Spleen (tissue), 11 donors: ENCODE data around the gene CCDC120. TPM values are rescaled to one million over a fixed set of nuclear protein-coding genes. Genes with fewer than 3 reads are reported as not detected.

Experiments
- DNase-seq: peaks from one replicate; pipeline ENCODE4 v3.0.0-alpha.2; 2020
- H3K27ac ChIP-seq, 8 donors: fragments of 200-600 bp; sonication (generic) in 7 of 8; 1 replicate in 4 of 8; 2 replicates in 4 of 8; pipeline versions ENCODE4 v1.5.0 to v1.8.0; 2016 to 2021; ENCODE audit warnings: inconsistent platforms in 4 of 8, mild to moderate bottlenecking in 4 of 8, moderate library complexity in 1 of 8
- H3K27me3 ChIP-seq, 7 donors: fragments of 200-600 bp; sonication (generic) in 6 of 7; replicated peaks in 1 of 7; 1 replicate in 4 of 7; 2 replicates in 3 of 7; pipeline versions ENCODE4 v1.5.0 to v1.8.0; 2016 to 2021; ENCODE audit warnings: inconsistent platforms in 3 of 7, mild to moderate bottlenecking in 1 of 7
- H3K36me3 ChIP-seq, 6 donors: fragments of 200-600 bp; sonication (generic) in 5 of 6; 1 replicate in 4 of 6; 2 replicates in 2 of 6; pipeline versions ENCODE4 v1.5.0 to v1.8.0; 2016 to 2021; ENCODE audit warnings: inconsistent platforms in 2 of 6
- H3K4me1 ChIP-seq, 6 donors: fragments of 200-600 bp; sonication (generic) in 5 of 6; 1 replicate in 3 of 6; 2 replicates in 3 of 6; pipeline versions ENCODE4 v1.5.0 to v1.8.0; 2016 to 2021; ENCODE audit warnings: inconsistent platforms in 3 of 6
- H3K4me3 ChIP-seq, 8 donors: fragments of 200-600 bp; sonication (generic) in 7 of 8; 1 replicate in 4 of 8; 2 replicates in 4 of 8; pipeline versions ENCODE4 v1.5.0 to v1.8.0; 2016 to 2021; ENCODE audit warnings: inconsistent platforms in 4 of 8, mild to moderate bottlenecking in 4 of 8, moderate library complexity in 2 of 8
- H3K9me3 ChIP-seq, 8 donors: fragments of 200-600 bp; sonication (generic) in 7 of 8; 1 replicate in 4 of 8; 2 replicates in 4 of 8; pipeline versions ENCODE4 v1.5.0 to v1.8.0; 2016 to 2021; ENCODE audit warnings: inconsistent platforms in 4 of 8
- POLR2A ChIP-seq, 3 donors: fragments of 450-650 bp; IDR thresholded peaks; one replicate each; pipeline ENCODE4 v1.5.1; 2017; ENCODE audit warnings: antibody characterized with exemption in 3 of 3, mild to moderate bottlenecking in 1 of 3
- POLR2AphosphoS5 ChIP-seq, 3 donors: sonication (generic); formaldehyde crosslinking; IDR thresholded peaks; one replicate each; pipeline ENCODE4 v1.5.1; 2017; ENCODE audit warnings: antibody characterized with exemption in 3 of 3
- WGBS, 5 donors: extraction: QIAGEN DNeasy Blood & Tissue Kit in 3 of 5; methylation state at CpG; one replicate each; pipeline versions ENCODE4 v1.1.5 to v1.1.7; 2013 to 2018; 5-methylcytosine and 5-hydroxymethylcytosine counted together
- intact Hi-C: fragments of 100-400 bp; cut with DNase I; formaldehyde crosslinking; loops from one replicate; pipeline ENCODE4 v1.15.0; 2023; ENCODE audit warnings: low total_unique reads
- polyA plus RNA-seq, 3 donors: library from polyadenylated mRNA; stranded (reverse); fragments of 200-250 nt; gene quantifications; one replicate each; pipeline ENCODE4 v1.2.1, GENCODE V29; 2013
- total RNA-seq, 7 donors: library from RNA; depleted of rRNA in 3 of 7; stranded (reverse); fragments of >200 nt in 3 of 7; fragmentation: NEBNext Ultra II Directional in 4 of 7; extraction: Animal tissue kit (Norgen Biotek cat#: 25700) in 4 of 7; gene quantifications; one replicate each; pipeline versions ENCODE4 v1.1.0 to v1.2.1, GENCODE V29; 2016 to 2021
- TF ChIP-seq, protein P1 (sequence below), 11 experiments: fragments of 200-600 bp in 7 of 11; fragments of 450-650 bp in 4 of 11; sonication (generic) in 4 of 11; IDR thresholded peaks in 8 of 11; conservative IDR thresholded peaks in 3 of 11; 1 replicate in 7 of 11; 2 replicates in 4 of 11; pipeline versions ENCODE4 v1.4.0 to v1.8.0; 2016 to 2021; ENCODE audit warnings: antibody characterized with exemption in 11 of 11, inconsistent platforms in 4 of 11, mild to moderate bottlenecking in 1 of 11
- donor health status: healthy with polysubstance abuse.
- donor health status: DM: no; HTN: no; CAD: no; lungs with moderate emphysema.
- donor health status: DM: no; HTN: no; CAD: no.
- donor health status: Bipolar disorder and iron deficiency.
- donor health status: healthy.
- donor health status: DM: no; HTN: no; CAD: no.
- donor health status: DM: yes; HTN: yes; CAD: no.

The CCDC120 gene
- total and polyA plus RNA-seq, 10 donors = 1.1 to 8.6 (median 6.2) TPM

DNA sequence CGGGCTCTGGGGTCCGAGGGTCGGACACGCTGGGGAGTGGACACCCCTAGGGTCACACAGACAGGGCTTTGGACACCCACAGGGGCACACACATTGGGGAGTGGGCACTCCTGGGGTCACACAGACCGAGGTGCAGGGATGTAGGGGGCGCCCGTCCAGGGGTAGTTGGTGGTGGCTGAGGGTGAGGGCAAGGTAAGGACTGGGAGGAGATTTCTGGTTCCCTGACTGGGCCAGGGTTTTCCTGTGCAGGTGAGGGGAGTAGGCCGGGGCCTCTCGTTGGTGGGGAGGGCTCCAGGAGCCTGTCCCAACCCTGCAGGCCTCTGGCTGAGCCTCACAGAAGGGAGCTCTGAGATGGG is 42.8 kb downstream of the CCDC120 start:
- Histone ChIP-seq H3K4me1 (peaks cover 0 to 16% (median 10%) of the 10 kb centered on the region in 6 donors), H3K27me3 (no peaks in the 10 kb centered on the region), H3K27ac (peak overlapping the region; percentile 55 to 89 (median 78)), H3K9me3 (no peaks in the 10 kb centered on the region), H3K36me3 (no peaks in the 10 kb centered on the region), H3K4me3 (peak overlapping the region; percentile 40 to 77 (median 51))
- no peak for DNase-seq
- TF ChIP-seq, protein P1, sequence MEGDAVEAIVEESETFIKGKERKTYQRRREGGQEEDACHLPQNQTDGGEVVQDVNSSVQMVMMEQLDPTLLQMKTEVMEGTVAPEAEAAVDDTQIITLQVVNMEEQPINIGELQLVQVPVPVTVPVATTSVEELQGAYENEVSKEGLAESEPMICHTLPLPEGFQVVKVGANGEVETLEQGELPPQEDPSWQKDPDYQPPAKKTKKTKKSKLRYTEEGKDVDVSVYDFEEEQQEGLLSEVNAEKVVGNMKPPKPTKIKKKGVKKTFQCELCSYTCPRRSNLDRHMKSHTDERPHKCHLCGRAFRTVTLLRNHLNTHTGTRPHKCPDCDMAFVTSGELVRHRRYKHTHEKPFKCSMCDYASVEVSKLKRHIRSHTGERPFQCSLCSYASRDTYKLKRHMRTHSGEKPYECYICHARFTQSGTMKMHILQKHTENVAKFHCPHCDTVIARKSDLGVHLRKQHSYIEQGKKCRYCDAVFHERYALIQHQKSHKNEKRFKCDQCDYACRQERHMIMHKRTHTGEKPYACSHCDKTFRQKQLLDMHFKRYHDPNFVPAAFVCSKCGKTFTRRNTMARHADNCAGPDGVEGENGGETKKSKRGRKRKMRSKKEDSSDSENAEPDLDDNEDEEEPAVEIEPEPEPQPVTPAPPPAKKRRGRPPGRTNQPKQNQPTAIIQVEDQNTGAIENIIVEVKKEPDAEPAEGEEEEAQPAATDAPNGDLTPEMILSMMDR (IDR thresholded peaks at IDR 0.05 in 8 of 11, conservative IDR thresholded peaks at IDR 0.05 in 3 of 11) = no peak
- no peak for TF ChIP-seq POLR2A (IDR thresholded peaks at IDR 0.05)
- intact Hi-C loops = no loop called here
- WGBS, 5 donors = 5 to 47% (median 7%) methylated on average over 3 to 9 of the region's 9 CpGs

DNA sequence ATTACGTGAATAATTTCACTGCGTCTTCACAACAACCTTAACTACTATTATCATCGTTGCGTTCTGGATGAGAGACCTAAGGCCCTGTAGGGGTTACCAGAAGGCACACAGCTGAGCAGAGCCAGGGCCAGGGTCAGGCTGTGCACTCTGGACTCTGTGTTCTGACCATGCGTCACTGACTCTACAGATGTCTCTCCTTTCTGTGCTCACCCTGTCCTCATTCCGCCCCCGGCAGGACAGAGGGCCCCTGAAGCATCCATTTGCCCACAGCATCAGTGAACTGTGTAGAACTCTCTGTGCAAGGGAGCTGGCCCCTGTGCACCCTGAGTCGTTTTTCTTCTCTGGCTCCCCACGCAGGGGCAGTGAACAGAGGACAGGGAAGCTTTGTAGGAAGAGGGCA is 43.4 kb downstream of the CCDC120 start:
- 81 to 92% (median 83%) methylated on average over 8 to 9 of the region's 9 CpGs for WGBS, 5 donors
- intact Hi-C loops = no loop called here

DNA sequence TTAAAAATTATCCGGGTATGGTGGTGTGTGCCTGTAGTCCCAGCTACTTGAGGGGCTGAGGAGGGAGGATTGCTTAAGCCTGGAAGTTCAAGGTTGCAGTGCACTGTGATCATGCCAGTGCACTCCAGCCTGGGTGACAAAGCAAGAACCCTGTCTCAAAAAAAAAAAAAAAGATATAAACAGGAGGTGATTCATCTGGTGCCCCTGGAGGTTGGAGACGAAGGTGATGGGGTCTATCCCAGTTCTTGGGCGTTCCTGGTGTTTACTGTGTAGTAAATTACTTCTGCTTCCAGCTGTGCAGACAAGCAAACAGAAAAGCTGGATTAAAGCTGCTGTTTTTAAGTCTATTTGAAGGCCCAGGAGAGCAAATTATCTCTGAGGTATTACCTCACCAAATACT is 44.8 kb downstream of the CCDC120 start:
- no peak for DNase-seq
- intact Hi-C loops = no loop called here
- H3K36me3 ChIP-seq = peaks cover 0 to 9% (median 0%) of the 10 kb centered on the region in 6 donors
- H3K9me3 ChIP-seq = no peaks in the 10 kb centered on the region
- WGBS, 5 donors = 55 to 89% (median 62%) methylated on average over 3 of the region's 3 CpGs
- peaks cover 0 to 16% (median 10%) of the 10 kb centered on the region in 6 donors for H3K4me1 ChIP-seq
- no peak overlapping the region for H3K27ac ChIP-seq
- no peaks in the 10 kb centered on the region for H3K27me3 ChIP-seq
- no peak for TF ChIP-seq POLR2A (IDR thresholded peaks at IDR 0.05)
- no peak for TF ChIP-seq POLR2AphosphoS5 (IDR thresholded peaks at IDR 0.05)
- TF ChIP-seq, protein P1 (IDR thresholded peaks at IDR 0.05 in 8 of 11, conservative IDR thresholded peaks at IDR 0.05 in 3 of 11) = no peak
- H3K4me3 ChIP-seq = no peak overlapping the region

More for the DNA sequence above, 43.4 kb downstream of the CCDC120 start:
- H3K27me3 ChIP-seq = no peaks in the 10 kb centered on the region
- DNase-seq = no peak
- no peak overlapping the region for H3K4me3 ChIP-seq
- peaks cover 0 to 16% (median 10%) of the 10 kb centered on the region in 6 donors for H3K4me1 ChIP-seq
- TF ChIP-seq POLR2AphosphoS5 (IDR thresholded peaks at IDR 0.05) = no peak
- no peak for TF ChIP-seq POLR2A (IDR thresholded peaks at IDR 0.05)
- TF ChIP-seq, protein P1 (IDR thresholded peaks at IDR 0.05 in 8 of 11, conservative IDR thresholded peaks at IDR 0.05 in 3 of 11) = no peak
- no peaks in the 10 kb centered on the region for H3K9me3 ChIP-seq
- no peaks in the 10 kb centered on the region for H3K36me3 ChIP-seq
- no peak overlapping the region for H3K27ac ChIP-seq

DNA sequence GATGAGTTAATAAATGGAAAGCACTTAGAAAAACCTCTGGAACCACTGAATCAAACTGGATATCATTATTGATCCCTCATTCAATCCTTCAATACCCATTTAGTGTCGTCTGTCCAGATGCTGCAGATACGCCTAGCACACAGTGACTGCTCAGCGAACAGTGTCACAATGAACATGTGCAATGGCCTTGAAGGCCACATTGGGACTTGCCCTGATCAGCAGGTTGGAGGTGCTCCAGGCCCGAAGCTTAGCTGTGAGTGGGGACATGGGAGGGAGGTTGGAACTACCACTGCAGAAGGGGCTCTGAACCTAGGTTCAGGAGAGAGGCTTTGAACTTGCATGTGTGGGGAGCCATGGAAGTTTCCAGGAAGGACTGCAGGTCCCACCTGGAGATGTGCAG is 47.5 kb downstream of the CCDC120 start:
- H3K4me1 ChIP-seq = peaks cover 0 to 6% (median 6%) of the 10 kb centered on the region in 6 donors
- H3K9me3 ChIP-seq = no peaks in the 10 kb centered on the region
- DNase-seq = no peak
- intact Hi-C loops = no loop called here
- no peaks in the 10 kb centered on the region for H3K27me3 ChIP-seq
- TF ChIP-seq, protein P1 (IDR thresholded peaks at IDR 0.05 in 8 of 11, conservative IDR thresholded peaks at IDR 0.05 in 3 of 11) = no peak
- TF ChIP-seq POLR2AphosphoS5 (IDR thresholded peaks at IDR 0.05) (no peak), POLR2A (IDR thresholded peaks at IDR 0.05) (no peak)
- peaks cover 0 to 26% (median 5%) of the 10 kb centered on the region in 6 donors for H3K36me3 ChIP-seq
- H3K27ac ChIP-seq = no peak overlapping the region
- H3K4me3 ChIP-seq = no peak overlapping the region
- 94 to 100% (median 99%) methylated on average over 3 to 4 of the region's 4 CpGs for WGBS, 5 donors
